ENCODE data around the gene CAPZB.

Gene CAPZB

GRCh38 chr1:19405195-19405760, 80.1 kb downstream of the CAPZB start:
- Histone ChIP-seq H3K9me3 (ENCODE audit: insufficient read depth, low read length, severe bottlenecking) (no peaks in the 10 kb centered on the region), H3K4me3 (ENCODE audit: low read depth in 1 of 2, low read length in 2 of 2) (no peak overlapping the region), H3K79me2 (ENCODE audit: insufficient read depth, low read length) (peaks cover 92% of the 10 kb centered on the region), H3K4me1 (ENCODE audit: insufficient read depth, low read length) (no peaks in the 10 kb centered on the region; the same call in 1 of the 2 replicates), H3K4me2 (ENCODE audit: insufficient read depth, low read length) (no peak overlapping the region), H2AFZ (ENCODE audit: low read depth, low read length) (no peak overlapping the region), H3K27me3 (ENCODE audit: insufficient read depth, low read length, poor library complexity) (no peaks in the 10 kb centered on the region), H3K9ac (ENCODE audit: low read depth, low read length) (no peak overlapping the region), H3K36me3 (ENCODE audit: insufficient read depth, low read length) (peaks cover 17% of the 10 kb centered on the region; the same call in 1 of the 2 replicates), H3K27ac (ENCODE audit: low read length) (no peak overlapping the region), H4K20me1 (ENCODE audit: insufficient read depth, low read length) (peaks cover 87% of the 10 kb centered on the region)
- ATAC-seq (ENCODE audit: insufficient read depth, low read depth) (no peak), DNase-seq (peak; percentile 8)
- peak; percentile 33 for TF ChIP-seq CTCF (IDR thresholded peaks at IDR 0.05; ENCODE audit: borderline replicate concordance, extremely low read depth, low read length, poor library complexity, severe bottlenecking)
- no peak for TF ChIP-seq EZH2 (IDR thresholded peaks at IDR 0.05; ENCODE audit: borderline replicate concordance, low read depth, low read length, severe bottlenecking)

GRCh38 chr1:19404748-19405147, 80.6 kb downstream of the CAPZB start:
- peaks cover 17% of the 10 kb centered on the region; the same call in 1 of the 2 replicates for H3K36me3 ChIP-seq (ENCODE audit: insufficient read depth, low read length)
- no peak overlapping the region for H3K4me3 ChIP-seq (ENCODE audit: low read depth in 1 of 2, low read length in 2 of 2)
- no peak for TF ChIP-seq EZH2 (IDR thresholded peaks at IDR 0.05; ENCODE audit: borderline replicate concordance, low read depth, low read length, severe bottlenecking)
- TF ChIP-seq CTCF (IDR thresholded peaks at IDR 0.05; ENCODE audit: borderline replicate concordance, extremely low read depth, low read length, poor library complexity, severe bottlenecking): no peak
- H3K27ac ChIP-seq (ENCODE audit: low read length): no peak overlapping the region
- no peaks in the 10 kb centered on the region for H3K27me3 ChIP-seq (ENCODE audit: insufficient read depth, low read length, poor library complexity)
- ATAC-seq (ENCODE audit: insufficient read depth, low read depth) (no peak), DNase-seq (no peak)
- H3K4me2 ChIP-seq (ENCODE audit: insufficient read depth, low read length): no peak overlapping the region
- H4K20me1 ChIP-seq (ENCODE audit: insufficient read depth, low read length): peaks cover 87% of the 10 kb centered on the region
- no peak overlapping the region for H3K9ac ChIP-seq (ENCODE audit: low read depth, low read length)
- no peaks in the 10 kb centered on the region; the same call in 1 of the 2 replicates for H3K4me1 ChIP-seq (ENCODE audit: insufficient read depth, low read length)
- H3K79me2 ChIP-seq (ENCODE audit: insufficient read depth, low read length): peaks cover 92% of the 10 kb centered on the region
- no peaks in the 10 kb centered on the region for H3K9me3 ChIP-seq (ENCODE audit: insufficient read depth, low read length, severe bottlenecking)
- no peak overlapping the region for H2AFZ ChIP-seq (ENCODE audit: low read depth, low read length)

- no peak for TF ChIP-seq CTCF (IDR thresholded peaks at IDR 0.05; ENCODE audit: borderline replicate concordance, extremely low read depth, low read length, poor library complexity, severe bottlenecking)
- no peak for TF ChIP-seq EZH2 (IDR thresholded peaks at IDR 0.05; ENCODE audit: borderline replicate concordance, low read depth, low read length, severe bottlenecking)
- H3K4me3 ChIP-seq (ENCODE audit: low read depth in 1 of 2, low read length in 2 of 2): no peak overlapping the region
- H3K4me2 ChIP-seq (ENCODE audit: insufficient read depth, low read length): no peak overlapping the region
- H3K9ac ChIP-seq (ENCODE audit: low read depth, low read length): no peak overlapping the region
- no peaks in the 10 kb centered on the region for H3K9me3 ChIP-seq (ENCODE audit: insufficient read depth, low read length, severe bottlenecking)
- no peak overlapping the region for H3K27ac ChIP-seq (ENCODE audit: low read length)
- peaks cover 17% of the 10 kb centered on the region; the same call in 1 of the 2 replicates for H3K36me3 ChIP-seq (ENCODE audit: insufficient read depth, low read length)
- DNase-seq (no peak), ATAC-seq (ENCODE audit: insufficient read depth, low read depth) (no peak)
- H3K79me2 ChIP-seq (ENCODE audit: insufficient read depth, low read length): peaks cover 95% of the 10 kb centered on the region
- H3K27me3 ChIP-seq (ENCODE audit: insufficient read depth, low read length, poor library complexity): no peaks in the 10 kb centered on the region
- no peak overlapping the region for H2AFZ ChIP-seq (ENCODE audit: low read depth, low read length)
- peaks cover 91% of the 10 kb centered on the region for H4K20me1 ChIP-seq (ENCODE audit: insufficient read depth, low read length)
- no peaks in the 10 kb centered on the region; the same call in 1 of the 2 replicates for H3K4me1 ChIP-seq (ENCODE audit: insufficient read depth, low read length)
These were observed 82.1 kb downstream of the CAPZB start for GRCh38 chr1:19403256-19403655.

Measured in DND-41 (cell line).